K562 (cell line): ENCODE results near the gene FAM174C. TPM values are rescaled to one million over a fixed set of nuclear protein-coding genes. Genes with fewer than 3 reads are reported as not detected.

Source experiments
- CAMTA2 ChIP-seq: fragments of 250-450 bp; sonication (Bioruptor Pico); conservative IDR thresholded peaks from 2 replicates; pipeline ENCODE4 v1.5.1; 2022
- FOSL1 ChIP-seq: fragments of 200-800 bp; sonication (Bioruptor generic); conservative IDR thresholded peaks from 2 replicates; pipeline ENCODE4 v1.6.1; 2016; ENCODE audit warnings: missing genetic modification characterization, missing compliant biosample characterization
- MAFF ChIP-seq: IDR thresholded peaks from 2 replicates; pipeline ENCODE4 v1.6.1; 2012; ENCODE audit warnings: low read length, improper control_type of control experiment
- MECOM ChIP-seq: fragments of 250-450 bp; sonication (Bioruptor Pico); IDR thresholded peaks from 2 replicates; pipeline ENCODE4 v1.8.0; 2022; ENCODE audit warnings: inconsistent platforms
- NCOA2 ChIP-seq, 2 experiments: fragments of 450-650 bp; IDR thresholded peaks; 2 replicates each; pipeline ENCODE4 v1.6.1; 2018; ENCODE audit warnings: mild to moderate bottlenecking in 2 of 2, moderate library complexity in 1 of 2; ENCODE audit not compliant: partially characterized antibody in 2 of 2
- RB1 ChIP-seq: fragments of 450-650 bp; IDR thresholded peaks from 2 replicates; pipeline ENCODE4 v1.6.1; 2017; ENCODE audit warnings: low read depth, mild to moderate bottlenecking
- RBM22 ChIP-seq: fragments of 200-400 bp; formaldehyde crosslinking; IDR thresholded peaks from 2 replicates; pipeline ENCODE4 v1.6.1; 2018; ENCODE audit warnings: low read length, low read depth; ENCODE audit not compliant: poor library complexity, severe bottlenecking
- SNRNP70 ChIP-seq: fragments of 200-400 bp; formaldehyde crosslinking; optimal IDR thresholded peaks from 2 replicates; pipeline ENCODE3; 2017; ENCODE audit warnings: low read depth, low read length
- TEAD4 ChIP-seq, 2 experiments: sonication (generic) in 1 of 2; formaldehyde crosslinking in 1 of 2; IDR thresholded peaks; 2 replicates each; pipeline versions ENCODE4 v1.6.1 to v1.8.0; 2012 to 2022; ENCODE audit warnings: borderline replicate concordance in 1 of 2, inconsistent platforms in 1 of 2, low read length in 1 of 2, mild to moderate bottlenecking in 1 of 2, missing genetic modification reagents in 1 of 2
- ZC3H11A ChIP-seq: IDR thresholded peaks from 2 replicates; pipeline ENCODE4 v1.6.1; 2012; ENCODE audit warnings: low read depth, low read length, improper control_type of control experiment
- ZFX ChIP-seq: sonication (generic); formaldehyde crosslinking; IDR thresholded peaks from 2 replicates; pipeline ENCODE4 v1.8.0; 2022; ENCODE audit warnings: mild to moderate bottlenecking, missing genetic modification reagents, moderate library complexity
- ZNF583 ChIP-seq: fragments of 250-450 bp; sonication (Bioruptor Pico); IDR thresholded peaks from 2 replicates; pipeline ENCODE4 v1.4.0; 2020
- polyA plus RNA-seq, 8 experiments: library from polyadenylated mRNA; depleted of rRNA in 4 of 8; stranded (reverse) in 5 of 8; unstranded in 3 of 8; fragments of >200 nt; fragmentation: Nextera tagmentation in 2 of 8; fragmentation: Illumina TruSeq in 1 of 8; extraction: Ambion mirVana in 2 of 8; extraction: Trizol in 1 of 8; gene quantifications; 2 replicates each; pipeline versions ENCODE4 v1.2.1 to v1.2.3, GENCODE V29; 2011 to 2014; ENCODE audit warnings: inconsistent platforms in 1 of 8, missing spikeins in 1 of 8
- total RNA-seq, 7 experiments: library from RNA; depleted of rRNA in 6 of 7; stranded (reverse); fragments of >200 nt in 6 of 7; fragmentation: Illumina TruSeq in 2 of 7; extraction: Trizol in 2 of 7; gene quantifications; 2 replicates each; pipeline versions ENCODE4 v1.2.1 to v1.2.3, GENCODE V29; 2011 to 2021; ENCODE audit warnings: low replicate concordance in 1 of 7
- TF ChIP-seq, protein P1 (sequence below): fragments of 450-650 bp; conservative IDR thresholded peaks from 2 replicates; pipeline ENCODE4 v1.6.1; 2016; ENCODE audit warnings: missing genetic modification characterization, low read depth, mild to moderate bottlenecking, missing compliant biosample characterization, moderate library complexity
- TF ChIP-seq, protein P2 (sequence below): fragments of 450-650 bp; formaldehyde crosslinking; IDR thresholded peaks from 2 replicates; pipeline ENCODE4 v1.4.0; 2020; ENCODE audit warnings: mild to moderate bottlenecking, moderate library complexity
- TF ChIP-seq, protein P3 (sequence below): fragments of 450-650 bp; IDR thresholded peaks from 2 replicates; pipeline ENCODE4 v1.6.1; 2017; ENCODE audit warnings: antibody characterized with exemption, mild to moderate bottlenecking
- TF ChIP-seq, protein P4 (sequence below), 3 experiments: fragments of 200-800 bp in 1 of 3; fragments of 250-450 bp in 1 of 3; fragments of 450-650 bp in 1 of 3; sonication (Bioruptor Pico) in 1 of 3; sonication (Bioruptor generic) in 1 of 3; formaldehyde crosslinking in 1 of 3; IDR thresholded peaks; 2 replicates each; pipeline versions ENCODE4 v1.6.1 to v1.8.0; 2016 to 2022; ENCODE audit warnings: mild to moderate bottlenecking in 2 of 3, missing genetic modification characterization in 2 of 3, missing compliant biosample characterization in 1 of 3, moderate library complexity in 1 of 3

FAM174C gene
- total and polyA plus RNA-seq, 9 of the 15 experiments (the other 6 are each of a cell fraction or from before 2014, with no cell fraction given), result 0.66 to 89.6 (median 20.3) TPM

DNA sequence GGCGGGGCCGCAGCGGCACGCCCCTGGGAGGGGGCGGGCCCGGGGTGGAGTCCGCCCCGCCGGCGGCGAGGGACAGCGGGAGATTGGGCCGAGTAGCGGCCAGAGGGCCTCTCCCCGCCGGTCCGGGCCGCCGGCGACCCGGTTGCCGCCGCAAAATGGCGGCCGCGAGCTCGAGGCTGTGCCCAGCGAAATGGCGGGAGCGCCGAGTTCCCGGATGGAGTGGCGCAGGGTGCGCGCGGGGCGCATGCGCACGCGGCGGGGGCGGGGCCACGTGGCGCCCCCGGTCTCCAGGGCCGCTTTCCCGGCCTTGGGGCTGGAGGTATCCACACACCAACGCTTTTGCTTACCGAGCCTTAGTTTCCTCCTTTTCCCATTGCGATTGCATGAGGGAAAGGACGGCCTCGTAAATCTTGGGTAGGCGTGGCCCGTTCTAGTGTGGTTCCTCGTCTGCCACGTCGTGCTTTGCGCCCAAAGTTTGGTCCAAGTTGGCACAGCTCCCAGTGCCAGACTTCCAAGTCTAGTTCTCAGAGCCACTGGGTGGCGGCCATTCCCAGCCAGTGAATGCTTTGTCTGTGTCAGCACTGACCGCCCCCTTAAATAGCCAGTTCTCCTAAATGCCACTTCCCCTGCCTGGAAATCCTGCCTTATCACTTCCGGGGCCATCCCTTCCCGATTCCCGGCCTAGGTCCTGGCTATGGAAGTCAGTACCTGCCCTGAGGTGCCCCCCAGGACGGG, 5.7 kb upstream of the FAM174C start (continued):
- TF ChIP-seq, protein P1, sequence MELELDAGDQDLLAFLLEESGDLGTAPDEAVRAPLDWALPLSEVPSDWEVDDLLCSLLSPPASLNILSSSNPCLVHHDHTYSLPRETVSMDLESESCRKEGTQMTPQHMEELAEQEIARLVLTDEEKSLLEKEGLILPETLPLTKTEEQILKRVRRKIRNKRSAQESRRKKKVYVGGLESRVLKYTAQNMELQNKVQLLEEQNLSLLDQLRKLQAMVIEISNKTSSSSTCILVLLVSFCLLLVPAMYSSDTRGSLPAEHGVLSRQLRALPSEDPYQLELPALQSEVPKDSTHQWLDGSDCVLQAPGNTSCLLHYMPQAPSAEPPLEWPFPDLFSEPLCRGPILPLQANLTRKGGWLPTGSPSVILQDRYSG, result peak; percentile 60; the same call in 1 of the 2 replicates
- peak; percentile 48 for TF ChIP-seq ZFX
- TF ChIP-seq, protein P2, sequence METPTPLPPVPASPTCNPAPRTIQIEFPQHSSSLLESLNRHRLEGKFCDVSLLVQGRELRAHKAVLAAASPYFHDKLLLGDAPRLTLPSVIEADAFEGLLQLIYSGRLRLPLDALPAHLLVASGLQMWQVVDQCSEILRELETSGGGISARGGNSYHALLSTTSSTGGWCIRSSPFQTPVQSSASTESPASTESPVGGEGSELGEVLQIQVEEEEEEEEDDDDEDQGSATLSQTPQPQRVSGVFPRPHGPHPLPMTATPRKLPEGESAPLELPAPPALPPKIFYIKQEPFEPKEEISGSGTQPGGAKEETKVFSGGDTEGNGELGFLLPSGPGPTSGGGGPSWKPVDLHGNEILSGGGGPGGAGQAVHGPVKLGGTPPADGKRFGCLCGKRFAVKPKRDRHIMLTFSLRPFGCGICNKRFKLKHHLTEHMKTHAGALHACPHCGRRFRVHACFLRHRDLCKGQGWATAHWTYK (CRISPR knock-in tag), result peak; percentile 94
- TF ChIP-seq, protein P3, sequence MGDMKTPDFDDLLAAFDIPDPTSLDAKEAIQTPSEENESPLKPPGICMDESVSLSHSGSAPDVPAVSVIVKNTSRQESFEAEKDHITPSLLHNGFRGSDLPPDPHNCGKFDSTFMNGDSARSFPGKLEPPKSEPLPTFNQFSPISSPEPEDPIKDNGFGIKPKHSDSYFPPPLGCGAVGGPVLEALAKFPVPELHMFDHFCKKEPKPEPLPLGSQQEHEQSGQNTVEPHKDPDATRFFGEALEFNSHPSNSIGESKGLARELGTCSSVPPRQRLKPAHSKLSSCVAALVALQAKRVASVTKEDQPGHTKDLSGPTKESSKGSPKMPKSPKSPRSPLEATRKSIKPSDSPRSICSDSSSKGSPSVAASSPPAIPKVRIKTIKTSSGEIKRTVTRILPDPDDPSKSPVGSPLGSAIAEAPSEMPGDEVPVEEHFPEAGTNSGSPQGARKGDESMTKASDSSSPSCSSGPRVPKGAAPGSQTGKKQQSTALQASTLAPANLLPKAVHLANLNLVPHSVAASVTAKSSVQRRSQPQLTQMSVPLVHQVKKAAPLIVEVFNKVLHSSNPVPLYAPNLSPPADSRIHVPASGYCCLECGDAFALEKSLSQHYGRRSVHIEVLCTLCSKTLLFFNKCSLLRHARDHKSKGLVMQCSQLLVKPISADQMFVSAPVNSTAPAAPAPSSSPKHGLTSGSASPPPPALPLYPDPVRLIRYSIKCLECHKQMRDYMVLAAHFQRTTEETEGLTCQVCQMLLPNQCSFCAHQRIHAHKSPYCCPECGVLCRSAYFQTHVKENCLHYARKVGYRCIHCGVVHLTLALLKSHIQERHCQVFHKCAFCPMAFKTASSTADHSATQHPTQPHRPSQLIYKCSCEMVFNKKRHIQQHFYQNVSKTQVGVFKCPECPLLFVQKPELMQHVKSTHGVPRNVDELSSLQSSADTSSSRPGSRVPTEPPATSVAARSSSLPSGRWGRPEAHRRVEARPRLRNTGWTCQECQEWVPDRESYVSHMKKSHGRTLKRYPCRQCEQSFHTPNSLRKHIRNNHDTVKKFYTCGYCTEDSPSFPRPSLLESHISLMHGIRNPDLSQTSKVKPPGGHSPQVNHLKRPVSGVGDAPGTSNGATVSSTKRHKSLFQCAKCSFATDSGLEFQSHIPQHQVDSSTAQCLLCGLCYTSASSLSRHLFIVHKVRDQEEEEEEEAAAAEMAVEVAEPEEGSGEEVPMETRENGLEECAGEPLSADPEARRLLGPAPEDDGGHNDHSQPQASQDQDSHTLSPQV, result peak; percentile 87
- peak; percentile 83; the same call in 1 of the 2 replicates for TF ChIP-seq ZNF583 (CRISPR knock-in tag)
- no peak for TF ChIP-seq MECOM (CRISPR knock-in tag)
- TF ChIP-seq FOSL1, result peak; percentile 52
- 0 out of 2 replicates have a peak, but pooled peaks have one; percentile 14 for TF ChIP-seq MAFF
- TF ChIP-seq RB1, result peak; percentile 92; the same call in 1 of the 2 replicates
- no peak for TF ChIP-seq NCOA2 (IDR thresholded peaks at IDR 0.05; ENCODE audit: partially characterized antibody in 2 of 2)
- TF ChIP-seq CAMTA2, result 0 out of 2 replicates have a peak, but pooled peaks have one; percentile 76
- TF ChIP-seq ZC3H11A, result peak; percentile 98
- TF ChIP-seq, protein P4, sequence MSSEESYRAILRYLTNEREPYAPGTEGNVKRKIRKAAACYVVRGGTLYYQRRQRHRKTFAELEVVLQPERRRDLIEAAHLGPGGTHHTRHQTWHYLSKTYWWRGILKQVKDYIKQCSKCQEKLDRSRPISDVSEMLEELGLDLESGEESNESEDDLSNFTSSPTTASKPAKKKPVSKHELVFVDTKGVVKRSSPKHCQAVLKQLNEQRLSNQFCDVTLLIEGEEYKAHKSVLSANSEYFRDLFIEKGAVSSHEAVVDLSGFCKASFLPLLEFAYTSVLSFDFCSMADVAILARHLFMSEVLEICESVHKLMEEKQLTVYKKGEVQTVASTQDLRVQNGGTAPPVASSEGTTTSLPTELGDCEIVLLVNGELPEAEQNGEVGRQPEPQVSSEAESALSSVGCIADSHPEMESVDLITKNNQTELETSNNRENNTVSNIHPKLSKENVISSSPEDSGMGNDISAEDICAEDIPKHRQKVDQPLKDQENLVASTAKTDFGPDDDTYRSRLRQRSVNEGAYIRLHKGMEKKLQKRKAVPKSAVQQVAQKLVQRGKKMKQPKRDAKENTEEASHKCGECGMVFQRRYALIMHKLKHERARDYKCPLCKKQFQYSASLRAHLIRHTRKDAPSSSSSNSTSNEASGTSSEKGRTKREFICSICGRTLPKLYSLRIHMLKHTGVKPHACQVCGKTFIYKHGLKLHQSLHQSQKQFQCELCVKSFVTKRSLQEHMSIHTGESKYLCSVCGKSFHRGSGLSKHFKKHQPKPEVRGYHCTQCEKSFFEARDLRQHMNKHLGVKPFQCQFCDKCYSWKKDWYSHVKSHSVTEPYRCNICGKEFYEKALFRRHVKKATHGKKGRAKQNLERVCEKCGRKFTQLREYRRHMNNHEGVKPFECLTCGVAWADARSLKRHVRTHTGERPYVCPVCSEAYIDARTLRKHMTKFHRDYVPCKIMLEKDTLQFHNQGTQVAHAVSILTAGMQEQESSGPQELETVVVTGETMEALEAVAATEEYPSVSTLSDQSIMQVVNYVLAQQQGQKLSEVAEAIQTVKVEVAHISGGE (CRISPR knock-in tag; IDR thresholded peaks at IDR 0.05), result 0 out of 6 replicates have a peak, but pooled peaks of 1 of the 3 experiments have one; percentile 57
- no peak for TF ChIP-seq SNRNP70
- peak; percentile 82 for TF ChIP-seq TEAD4 (IDR thresholded peaks at IDR 0.05; ENCODE audit: low read length)
- 0 out of 2 replicates have a peak, but pooled peaks have one; percentile 14 for TF ChIP-seq TEAD4 (CRISPR knock-in tag; IDR thresholded peaks at IDR 0.05; ENCODE audit: borderline replicate concordance)
- TF ChIP-seq RBM22, result peak; percentile 95
